ENCODE results near the gene ROR2.

- TF ChIP-seq, protein P1, sequence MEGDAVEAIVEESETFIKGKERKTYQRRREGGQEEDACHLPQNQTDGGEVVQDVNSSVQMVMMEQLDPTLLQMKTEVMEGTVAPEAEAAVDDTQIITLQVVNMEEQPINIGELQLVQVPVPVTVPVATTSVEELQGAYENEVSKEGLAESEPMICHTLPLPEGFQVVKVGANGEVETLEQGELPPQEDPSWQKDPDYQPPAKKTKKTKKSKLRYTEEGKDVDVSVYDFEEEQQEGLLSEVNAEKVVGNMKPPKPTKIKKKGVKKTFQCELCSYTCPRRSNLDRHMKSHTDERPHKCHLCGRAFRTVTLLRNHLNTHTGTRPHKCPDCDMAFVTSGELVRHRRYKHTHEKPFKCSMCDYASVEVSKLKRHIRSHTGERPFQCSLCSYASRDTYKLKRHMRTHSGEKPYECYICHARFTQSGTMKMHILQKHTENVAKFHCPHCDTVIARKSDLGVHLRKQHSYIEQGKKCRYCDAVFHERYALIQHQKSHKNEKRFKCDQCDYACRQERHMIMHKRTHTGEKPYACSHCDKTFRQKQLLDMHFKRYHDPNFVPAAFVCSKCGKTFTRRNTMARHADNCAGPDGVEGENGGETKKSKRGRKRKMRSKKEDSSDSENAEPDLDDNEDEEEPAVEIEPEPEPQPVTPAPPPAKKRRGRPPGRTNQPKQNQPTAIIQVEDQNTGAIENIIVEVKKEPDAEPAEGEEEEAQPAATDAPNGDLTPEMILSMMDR (conservative IDR thresholded peaks at IDR 0.05; ENCODE audit: low read depth, low read length), result no peak
- TF ChIP-seq EZH2 (IDR thresholded peaks at IDR 0.05; ENCODE audit: low read length, unreplicated experiment) (no peak), EZH2phosphoT487 (IDR thresholded peaks at IDR 0.05; ENCODE audit: borderline replicate concordance, low read length) (no peak)
Measured at GRCh38 chr9:91949392-91949945, 559 bp downstream of the ROR2 start.

Data from PC-3 (cell line).